Ishikawa (cell line): ENCODE data around the gene C1orf21.

Experiments
- CEBPB ChIP-seq: IDR thresholded peaks from 2 replicates; pipeline ENCODE4 v1.6.1; 2012
- CREB1 ChIP-seq: IDR thresholded peaks from 2 replicates; pipeline ENCODE4 v1.6.1; 2012; ENCODE audit warnings: low read depth
- EGR1 ChIP-seq: IDR thresholded peaks from 2 replicates; pipeline ENCODE4 v1.6.1; 2012
- EP300 ChIP-seq: IDR thresholded peaks from 2 replicates; pipeline ENCODE4 v1.6.1; 2012; ENCODE audit warnings: borderline replicate concordance
- FOXM1 ChIP-seq: IDR thresholded peaks from 2 replicates; pipeline ENCODE4 v1.6.1; 2012; ENCODE audit warnings: low read depth, borderline replicate concordance
- MAX ChIP-seq: IDR thresholded peaks from 2 replicates; pipeline ENCODE4 v1.6.1; 2012
- NFIC ChIP-seq: IDR thresholded peaks from 2 replicates; pipeline ENCODE4 v1.6.1; 2012
- RAD21 ChIP-seq: IDR thresholded peaks from 2 replicates; pipeline ENCODE4 v1.6.1; 2012; ENCODE audit warnings: low read depth
- REST ChIP-seq: IDR thresholded peaks from 2 replicates; pipeline ENCODE4 v1.6.1; 2012; ENCODE audit warnings: low read depth, mild to moderate bottlenecking
- TAF1 ChIP-seq: IDR thresholded peaks from 2 replicates; pipeline ENCODE4 v1.6.1; 2012; ENCODE audit warnings: low read depth, mild to moderate bottlenecking
- TCF12 ChIP-seq: IDR thresholded peaks from 2 replicates; pipeline ENCODE4 v1.6.1; 2012; ENCODE audit warnings: low read depth
- TEAD4 ChIP-seq: IDR thresholded peaks from 2 replicates; pipeline ENCODE4 v1.6.1; 2012
- USF1 ChIP-seq: IDR thresholded peaks from 2 replicates; pipeline ENCODE4 v1.6.1; 2012
- YY1 ChIP-seq: IDR thresholded peaks from 2 replicates; pipeline ENCODE4 v1.6.1; 2012; ENCODE audit warnings: low read depth
- ZBTB7A ChIP-seq: IDR thresholded peaks from 2 replicates; pipeline ENCODE4 v1.6.1; 2012; ENCODE audit warnings: low read depth

Gene C1orf21

GRCh38 chr1:184567637-184568036 lies 180.8 kb downstream of the C1orf21 start:
- TF ChIP-seq CREB1, result no peak
- TF ChIP-seq RAD21, result no peak
- TF ChIP-seq REST, result no peak
- no peak for TF ChIP-seq CEBPB
- TF ChIP-seq EGR1, result no peak
- TF ChIP-seq EP300, result no peak
- no peak for TF ChIP-seq TAF1
- no peak for TF ChIP-seq USF1
- TF ChIP-seq NFIC, result no peak
- no peak for TF ChIP-seq FOXM1
- no peak for TF ChIP-seq YY1
- no peak for TF ChIP-seq TCF12
- TF ChIP-seq ZBTB7A, result no peak
- no peak for TF ChIP-seq MAX
- no peak for TF ChIP-seq TEAD4

- TF ChIP-seq TCF12 (no peak), CREB1 (no peak), RAD21 (no peak), EP300 (no peak), TEAD4 (no peak), MAX (no peak), YY1 (no peak), TAF1 (no peak), FOXM1 (no peak), NFIC (no peak), CEBPB (no peak), EGR1 (no peak), REST (no peak), USF1 (no peak), ZBTB7A (no peak)
Observed at GRCh38 chr1:184568148-184568547, 181.3 kb downstream of the C1orf21 start.

- TF ChIP-seq EP300 (no peak), RAD21 (no peak), MAX (no peak), CEBPB (no peak), TAF1 (no peak), YY1 (no peak), TEAD4 (no peak), TCF12 (no peak)
Observed at GRCh38 chr1:184569106-184569505, 182.3 kb downstream of the C1orf21 start.

- no peak for TF ChIP-seq EP300
- TF ChIP-seq RAD21, result no peak
- no peak for TF ChIP-seq YY1
- TF ChIP-seq USF1, result no peak
- no peak for TF ChIP-seq ZBTB7A
- no peak for TF ChIP-seq MAX
- no peak for TF ChIP-seq FOXM1
- TF ChIP-seq TEAD4, result no peak
- no peak for TF ChIP-seq TCF12
Observed at GRCh38 chr1:184574588-184574987, 187.8 kb downstream of the C1orf21 start.

GRCh38 chr1:184576822-184577221 lies 190.0 kb downstream of the C1orf21 start:
- TF ChIP-seq ZBTB7A (no peak), TEAD4 (no peak), NFIC (no peak)
